ENCODE results near the gene FGF18.
A peak's percentile ranks its signal among the peaks of the same experiment; 100 is the strongest.

DNA sequence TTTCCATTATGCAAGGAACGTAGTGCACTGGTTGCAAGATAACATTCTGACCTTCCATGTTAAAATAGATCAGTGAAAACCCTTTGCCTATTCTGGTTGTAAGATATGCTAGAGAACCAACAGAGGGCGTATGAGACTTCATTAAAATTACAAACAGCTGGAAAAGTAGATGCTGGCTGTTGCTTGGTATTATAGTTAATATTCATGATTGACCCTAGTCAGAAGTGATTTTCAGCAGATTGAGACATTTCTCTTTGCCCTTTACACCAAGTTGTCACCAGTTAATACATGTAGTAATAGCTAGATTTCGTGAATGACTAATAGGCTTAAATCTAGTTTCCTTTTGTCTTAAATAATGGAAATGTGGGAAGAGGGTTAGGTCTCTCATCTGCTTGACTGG lies 13.8 kb upstream of the FGF18 start:
- TF ChIP-seq CTCF (IDR thresholded peaks at IDR 0.05) (peak; percentile 12 to 44 (median 14)), POLR2AphosphoS5 (IDR thresholded peaks at IDR 0.05) (no peak), POLR2A (IDR thresholded peaks at IDR 0.05; ENCODE audit: low read depth) (no peak), EP300 (IDR thresholded peaks at IDR 0.05) (no peak)
